Ecto neural progenitor cell (in vitro differentiated cells): ENCODE results near the gene ACBD7.

Source experiments
- DNase-seq: peaks from one replicate; pipeline ENCODE4 v3.0.0-alpha.2; 2018; ENCODE audit warnings: low spot score

The ACBD7 gene

GRCh38 chr10:15088428-15089261, at the start of gene ACBD7:
Gene ACBD7, minus strand, starts transcription at chr10:15088776. Its CDS starts 48 bp downstream, at chr10:15088728.
- peak; percentile 91 for DNase-seq

DNA sequence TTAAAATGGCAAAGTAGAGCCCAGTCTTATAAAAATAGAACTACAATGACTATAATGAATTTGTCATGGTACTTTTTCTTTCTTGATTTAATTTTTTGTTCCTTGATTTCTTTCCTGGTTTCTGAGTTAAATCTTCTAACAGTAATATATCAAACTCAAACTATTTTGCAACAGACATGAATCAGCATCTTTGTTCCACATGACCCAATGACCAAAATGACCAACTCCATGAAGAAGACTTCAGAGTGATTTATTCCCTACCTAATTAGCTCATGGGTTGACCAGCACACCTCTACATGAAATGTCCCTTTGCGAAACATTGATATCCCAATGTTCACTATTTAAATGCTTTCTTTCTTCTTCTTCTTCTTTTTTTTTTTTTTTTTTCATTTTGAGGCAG, 49.1 kb upstream of the ACBD7 start:
- DNase-seq = no peak

DNA sequence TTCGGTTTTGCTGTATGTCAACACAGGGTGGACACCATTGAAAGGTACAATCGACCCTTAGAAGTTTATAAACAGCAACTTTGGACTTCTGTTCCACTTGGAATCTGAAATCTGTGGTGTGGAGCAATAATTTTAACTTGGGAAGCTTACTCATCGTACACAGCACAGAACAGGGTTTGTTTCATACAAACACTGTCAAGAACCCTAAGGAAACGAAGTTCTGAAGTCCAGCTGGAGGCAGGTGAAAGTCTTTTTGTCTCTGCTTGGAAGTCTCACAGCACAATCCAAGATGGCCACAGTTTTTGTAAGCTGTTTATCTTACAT, 48.4 kb upstream of the ACBD7 start:
- no peak for DNase-seq

- no peak for DNase-seq
Measured at GRCh38 chr10:15136129-15137035, 47.8 kb upstream of the ACBD7 start.

DNA sequence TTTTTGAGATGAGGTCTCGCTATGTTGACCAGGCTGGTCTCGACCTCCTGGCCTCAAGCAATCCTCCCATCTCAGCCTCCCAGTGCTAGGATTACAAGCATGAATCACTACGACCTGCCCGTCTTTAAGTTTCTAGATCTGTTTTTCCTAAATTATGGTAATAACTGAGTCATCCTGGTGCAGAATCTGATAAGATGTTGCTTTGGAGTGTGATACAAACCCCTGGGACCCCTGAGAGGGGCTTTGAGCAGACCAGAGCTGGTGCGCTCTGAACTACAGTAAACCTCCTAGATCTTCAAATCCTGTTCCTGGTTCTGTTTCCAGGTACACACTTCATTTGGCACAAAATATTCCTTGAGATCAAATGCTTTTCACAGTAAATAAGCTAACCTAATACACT, 42.8 kb upstream of the ACBD7 start:
- DNase-seq = no peak

DNA sequence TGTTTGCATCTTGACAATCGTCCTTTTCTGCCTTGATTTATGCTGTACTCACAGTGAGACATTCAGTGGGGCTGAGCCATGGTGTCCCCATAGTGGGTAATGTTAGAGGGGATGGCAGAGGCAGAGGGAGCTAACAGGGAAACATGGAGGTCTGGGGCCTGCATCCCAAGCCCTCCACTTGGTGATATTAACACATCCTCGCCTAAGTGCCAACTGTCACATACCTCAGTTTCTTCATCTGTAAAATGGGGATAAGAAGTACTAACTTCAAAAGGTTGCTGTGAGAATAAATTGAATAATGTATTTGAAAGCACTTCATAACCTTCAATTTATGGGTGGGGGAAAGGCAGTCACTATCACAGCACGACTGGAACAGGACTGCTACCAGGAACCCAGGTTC, 36.3 kb upstream of the ACBD7 start:
- no peak for DNase-seq

DNA sequence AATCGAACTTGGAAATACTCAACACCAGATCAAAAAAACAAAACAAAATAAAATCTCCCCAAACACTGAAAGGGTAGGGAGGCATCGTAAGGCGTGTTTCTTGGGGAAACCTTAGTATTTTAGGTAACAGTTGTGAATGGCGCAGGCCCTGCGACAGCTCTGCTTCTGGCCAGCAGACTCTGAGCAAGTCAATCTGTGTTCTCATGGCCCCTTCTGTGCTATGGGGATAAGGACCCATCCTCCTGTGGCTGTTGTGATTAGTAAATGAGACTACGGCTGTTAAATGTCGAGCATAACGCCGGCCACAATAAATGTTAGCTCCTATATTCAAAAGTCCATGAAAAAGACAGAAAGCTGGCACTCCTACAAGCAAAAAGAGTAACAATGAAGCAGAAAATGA, 35.6 kb upstream of the ACBD7 start:
- no peak for DNase-seq

DNA sequence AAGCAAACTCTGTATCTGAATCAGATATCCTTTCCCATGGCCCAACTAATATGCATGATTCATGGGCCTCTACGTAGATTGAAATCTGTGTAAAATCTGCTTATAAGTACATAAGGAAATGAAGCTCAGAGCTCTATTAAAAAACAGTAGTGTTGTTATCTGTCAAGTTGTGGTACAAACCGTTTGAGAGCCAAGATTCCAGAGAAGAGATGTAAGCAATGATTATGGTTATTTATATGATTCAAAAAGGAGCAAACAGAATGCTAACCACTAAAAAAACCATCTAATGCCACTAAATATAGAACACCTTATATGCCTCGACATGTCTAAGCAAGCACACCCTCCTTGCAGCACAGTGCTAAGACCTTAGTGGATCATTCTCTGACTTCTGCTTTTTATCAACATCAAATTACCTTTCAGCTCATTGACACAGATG, 35.2 kb upstream of the ACBD7 start:
- no peak for DNase-seq

- no peak for DNase-seq
Measured at GRCh38 chr10:15122477-15123030, 34.0 kb upstream of the ACBD7 start.

GRCh38 chr10:15121707-15122106, 33.1 kb upstream of the ACBD7 start:
- no peak for DNase-seq

GRCh38 chr10:15120523-15120922, 31.9 kb upstream of the ACBD7 start:
- no peak for DNase-seq

GRCh38 chr10:15118615-15119014, 30.0 kb upstream of the ACBD7 start:
- no peak for DNase-seq

DNA sequence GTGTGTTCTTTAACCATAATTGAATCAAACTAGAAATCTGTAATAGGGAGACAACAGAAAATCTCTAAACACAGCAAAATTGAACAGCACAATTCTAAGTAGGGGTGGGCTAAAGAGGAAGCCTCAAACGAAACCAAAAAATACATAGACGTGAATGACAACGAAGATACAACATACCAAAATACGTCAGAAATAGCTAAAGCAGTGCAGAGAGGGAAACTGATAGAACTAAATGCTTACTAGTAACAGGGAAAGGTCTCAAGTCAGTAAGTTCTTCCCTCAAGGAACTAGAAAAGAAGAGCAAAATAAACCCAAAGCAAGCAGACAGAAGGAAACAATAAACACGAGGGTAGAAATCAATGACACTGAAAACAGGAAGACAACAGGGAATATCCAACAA, 27.6 kb upstream of the ACBD7 start:
- no peak for DNase-seq

GRCh38 chr10:15113766-15114165, 25.2 kb upstream of the ACBD7 start:
- no peak for DNase-seq

- peak; percentile 17 for DNase-seq
Measured at GRCh38 chr10:15112657-15113056, 24.1 kb upstream of the ACBD7 start.

DNA sequence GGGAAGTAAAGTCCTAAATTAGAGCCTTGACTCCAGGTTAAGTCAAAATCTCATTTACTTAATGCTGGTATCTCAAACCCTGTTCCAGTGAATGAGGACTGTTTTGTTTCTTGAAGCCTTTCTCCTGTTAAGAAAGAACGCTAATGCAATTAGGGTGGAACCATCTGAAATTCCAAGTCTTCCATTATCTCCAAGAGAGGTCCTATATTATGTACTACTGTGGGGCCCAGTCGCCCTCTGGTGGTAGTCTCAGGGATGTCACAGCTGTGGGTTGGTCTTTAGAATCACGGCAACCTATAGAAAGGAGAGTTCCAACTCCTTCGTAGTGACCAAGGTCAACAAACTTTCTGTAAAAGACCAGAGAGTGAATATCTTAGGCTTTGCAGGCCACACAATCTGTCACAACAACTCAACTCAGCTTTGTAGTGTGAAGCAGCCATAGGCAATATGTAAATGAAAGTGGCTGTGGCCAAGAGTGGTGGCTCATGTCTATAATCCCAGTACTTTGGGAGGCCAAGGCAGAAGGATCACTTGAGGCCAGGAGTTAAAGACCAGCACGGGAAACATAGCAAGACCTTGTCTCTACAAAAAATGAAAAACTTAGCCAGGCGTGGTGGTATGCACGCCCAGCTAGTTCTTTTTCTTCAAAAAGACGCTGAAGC, 17.9 kb upstream of the ACBD7 start:
- peak; percentile 82 for DNase-seq

- DNase-seq = peak; percentile 19
Measured at GRCh38 chr10:15103513-15103912, 14.9 kb upstream of the ACBD7 start.

DNA sequence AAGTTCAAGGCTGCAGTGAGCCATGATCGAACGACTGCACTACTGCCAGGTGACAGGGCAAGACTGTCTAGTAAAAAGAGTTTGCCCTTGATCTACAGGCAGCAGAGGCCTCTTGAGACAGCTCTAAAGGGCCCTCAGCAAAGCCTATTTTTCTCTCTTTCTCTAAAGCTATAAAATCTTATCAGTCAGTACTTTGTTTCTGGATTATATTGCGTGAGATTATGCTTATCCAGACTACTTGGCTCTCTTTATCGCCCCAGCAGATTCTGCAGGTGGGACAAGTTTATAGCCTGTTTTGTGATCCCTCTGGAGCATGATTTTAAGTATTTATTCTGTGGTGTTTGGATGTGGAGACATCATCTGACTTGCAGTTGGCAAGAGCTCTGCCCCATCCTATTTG, 11.3 kb upstream of the ACBD7 start:
- no peak for DNase-seq

DNA sequence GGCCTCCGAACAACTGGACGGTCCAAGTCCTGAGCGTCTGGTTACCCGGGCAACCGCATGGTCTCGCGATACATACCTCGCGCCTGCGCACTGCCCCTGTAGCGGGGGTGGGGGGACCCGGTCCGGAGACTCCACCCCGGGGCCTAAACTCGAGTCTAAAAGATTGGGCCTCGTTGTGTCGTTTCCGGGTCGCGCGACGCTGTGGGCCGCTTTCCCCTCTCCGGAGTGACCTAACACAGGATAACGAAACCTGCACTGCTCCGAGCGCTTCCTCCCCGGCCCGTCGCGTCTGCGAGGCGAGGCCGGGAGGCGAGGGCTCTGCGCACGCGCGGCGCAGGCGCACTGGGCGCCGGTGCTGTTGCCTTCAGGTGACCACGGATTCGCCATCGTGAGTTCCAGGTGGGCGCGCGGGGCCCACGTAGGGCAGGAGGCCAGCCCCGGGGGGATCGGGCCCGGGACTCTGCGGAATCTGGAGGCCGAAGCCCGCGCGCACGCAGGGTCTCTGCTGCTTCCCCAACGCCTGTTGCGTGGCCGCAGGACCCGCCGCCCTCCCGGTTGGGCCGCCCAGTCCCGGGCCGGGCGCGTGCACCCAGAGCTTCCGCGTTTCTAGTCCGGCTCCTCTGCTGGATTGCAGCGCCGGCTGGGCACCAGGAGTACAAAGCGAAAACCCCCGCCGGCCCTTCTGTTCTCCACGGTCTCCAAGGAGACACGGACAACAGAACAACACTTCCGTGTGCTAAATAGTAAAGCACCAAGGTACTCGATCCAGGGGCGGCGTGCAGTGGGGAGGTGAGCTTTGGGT, 8.6 kb upstream of the ACBD7 start, which contains the start of gene RPP38:
Gene RPP38, plus strand, starts transcription at position 345 of the 802 bp plus-strand sequence. CDS start 5,960 bp downstream, outside the sequence.
- DNase-seq = peak; percentile 98

GRCh38 chr10:15096661-15097010, 8.1 kb upstream of the ACBD7 start:
- DNase-seq = no peak

DNA sequence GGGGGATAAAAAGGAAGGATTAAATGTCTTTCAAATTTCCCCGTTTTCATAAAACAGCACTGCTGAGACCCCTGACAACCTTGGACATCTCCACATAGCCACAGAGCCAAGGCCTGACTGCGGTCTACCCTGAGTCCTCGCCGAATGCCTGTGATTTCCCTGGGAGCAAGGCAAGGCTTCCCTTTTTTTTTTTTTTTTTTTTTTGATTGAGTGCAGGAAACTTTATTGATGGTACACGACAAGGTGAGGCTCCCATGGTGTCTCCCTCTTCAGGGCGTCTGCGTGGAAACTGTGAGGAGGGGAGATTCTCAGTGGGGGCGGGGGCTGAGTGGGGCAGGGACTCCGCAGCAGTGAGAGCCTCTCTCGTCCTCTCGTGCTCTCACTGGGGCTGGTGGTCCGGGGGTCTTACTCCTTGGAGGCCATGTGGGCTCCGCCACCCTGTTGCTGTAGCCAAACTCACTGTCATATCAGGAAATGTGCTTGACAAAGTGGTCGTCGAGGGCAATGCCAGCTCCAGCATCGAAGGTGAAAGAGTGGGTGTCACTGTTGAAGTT, 4.4 kb upstream of the ACBD7 start:
- no peak for DNase-seq
